ENCODE results near the gene EPB41L5.

Gene EPB41L5

GRCh38 chr2:120204945-120205670 lies 192.2 kb downstream of the EPB41L5 start:
- no peak for DNase-seq

- peak; percentile 33 for DNase-seq
Measured at GRCh38 chr2:120206022-120206581, 193.2 kb downstream of the EPB41L5 start.

GRCh38 chr2:120208381-120209353 lies 195.8 kb downstream of the EPB41L5 start:
- DNase-seq: no peak

GRCh38 chr2:120209427-120210269 lies 196.8 kb downstream of the EPB41L5 start:
- no peak for DNase-seq

GRCh38 chr2:120210270-120210693 lies 197.4 kb downstream of the EPB41L5 start:
- no peak for DNase-seq

- no peak for DNase-seq
Measured at GRCh38 chr2:120218181-120218580, 205.3 kb downstream of the EPB41L5 start.

GRCh38 chr2:120219291-120219690 lies 206.4 kb downstream of the EPB41L5 start:
- DNase-seq: no peak

- no peak for DNase-seq
Measured at GRCh38 chr2:120219766-120220165, 206.9 kb downstream of the EPB41L5 start.

GRCh38 chr2:120220756-120221155 lies 207.9 kb downstream of the EPB41L5 start:
- no peak for DNase-seq

GRCh38 chr2:120221616-120222015 lies 208.7 kb downstream of the EPB41L5 start:
- DNase-seq: no peak

- DNase-seq: no peak
Measured at GRCh38 chr2:120222186-120223033, 209.5 kb downstream of the EPB41L5 start.

- DNase-seq: peak; percentile 94
Measured at GRCh38 chr2:120223034-120223912, 210.4 kb downstream of the EPB41L5 start, which contains the start of gene TMEM185B. TMEM185B (minus strand) TSS chr2:120223400; CDS start chr2:120222976, 424 bp downstream.

- DNase-seq: no peak
Measured at GRCh38 chr2:120224256-120224655, 211.4 kb downstream of the EPB41L5 start.

GRCh38 chr2:120224735-120225548 lies 212.1 kb downstream of the EPB41L5 start:
- DNase-seq: no peak

GRCh38 chr2:120225549-120226065 lies 212.7 kb downstream of the EPB41L5 start:
- DNase-seq: no peak

GRCh38 chr2:120226316-120226715 lies 213.4 kb downstream of the EPB41L5 start:
- DNase-seq: no peak

GRCh38 chr2:120227111-120227991 lies 214.5 kb downstream of the EPB41L5 start:
- peak; percentile 51 for DNase-seq

GRCh38 chr2:120228503-120228902 lies 215.6 kb downstream of the EPB41L5 start:
- DNase-seq: no peak
